ENCODE results near the gene CDK5RAP3. TPM values are rescaled to one million over a fixed set of nuclear protein-coding genes. Genes with fewer than 3 reads are reported as not detected.

The CDK5RAP3 gene
- total and polyA plus RNA-seq, 2 of the 13 experiments (the other 11 are each of a cell fraction or from before 2014, with no cell fraction given), result 128 to 154 TPM

DNA sequence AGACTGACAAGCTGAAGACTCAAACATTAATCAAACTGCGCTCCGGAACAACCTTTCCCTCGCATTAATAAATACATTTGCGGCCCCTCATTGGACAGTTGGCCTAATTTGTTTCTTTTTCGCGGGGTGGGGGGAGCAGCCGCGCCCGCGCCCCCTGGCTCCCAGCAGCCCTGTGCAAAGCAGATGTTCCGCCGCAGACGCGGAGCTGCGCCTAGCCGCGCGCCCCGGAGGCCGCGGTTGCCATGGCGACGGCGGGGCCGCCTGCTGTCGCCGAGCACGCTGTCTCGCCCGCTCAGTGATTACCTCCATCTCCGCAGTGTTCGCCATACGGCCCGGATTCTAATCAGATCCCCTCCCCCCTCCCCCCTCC lies 41.2 kb downstream of the CDK5RAP3 start (continued):
- TF ChIP-seq SAP130 (CRISPR knock-in tag; IDR thresholded peaks at IDR 0.05; ENCODE audit: low read depth) (peak; percentile 41; the same call in 1 of the 2 replicates), ZNF768 (CRISPR knock-in tag; IDR thresholded peaks at IDR 0.05) (0 out of 2 replicates have a peak, but pooled peaks have one; percentile 14), ZNF646 (CRISPR knock-in tag; IDR thresholded peaks at IDR 0.05) (no peak), GABPB1 (CRISPR knock-in tag; IDR thresholded peaks at IDR 0.05) (peak; percentile 31; the same call in 1 of the 2 replicates), THAP9 (CRISPR knock-in tag; IDR thresholded peaks at IDR 0.05; ENCODE audit: borderline replicate concordance) (no peak), MYPOP (CRISPR knock-in tag; IDR thresholded peaks at IDR 0.05) (peak; percentile 96), SNAPC2 (CRISPR knock-in tag; IDR thresholded peaks at IDR 0.05) (no peak), TOE1 (CRISPR knock-in tag; IDR thresholded peaks at IDR 0.05) (no peak), XBP1 (CRISPR knock-in tag; IDR thresholded peaks at IDR 0.05) (no peak), RFX3 (CRISPR knock-in tag; IDR thresholded peaks at IDR 0.05) (peak; percentile 82), SMAD1 (CRISPR knock-in tag; IDR thresholded peaks at IDR 0.05; ENCODE audit: borderline replicate concordance, low read depth) (no peak), HDAC1 (CRISPR knock-in tag; IDR thresholded peaks at IDR 0.05) (no peak)
- TF ChIP-seq, protein P1, sequence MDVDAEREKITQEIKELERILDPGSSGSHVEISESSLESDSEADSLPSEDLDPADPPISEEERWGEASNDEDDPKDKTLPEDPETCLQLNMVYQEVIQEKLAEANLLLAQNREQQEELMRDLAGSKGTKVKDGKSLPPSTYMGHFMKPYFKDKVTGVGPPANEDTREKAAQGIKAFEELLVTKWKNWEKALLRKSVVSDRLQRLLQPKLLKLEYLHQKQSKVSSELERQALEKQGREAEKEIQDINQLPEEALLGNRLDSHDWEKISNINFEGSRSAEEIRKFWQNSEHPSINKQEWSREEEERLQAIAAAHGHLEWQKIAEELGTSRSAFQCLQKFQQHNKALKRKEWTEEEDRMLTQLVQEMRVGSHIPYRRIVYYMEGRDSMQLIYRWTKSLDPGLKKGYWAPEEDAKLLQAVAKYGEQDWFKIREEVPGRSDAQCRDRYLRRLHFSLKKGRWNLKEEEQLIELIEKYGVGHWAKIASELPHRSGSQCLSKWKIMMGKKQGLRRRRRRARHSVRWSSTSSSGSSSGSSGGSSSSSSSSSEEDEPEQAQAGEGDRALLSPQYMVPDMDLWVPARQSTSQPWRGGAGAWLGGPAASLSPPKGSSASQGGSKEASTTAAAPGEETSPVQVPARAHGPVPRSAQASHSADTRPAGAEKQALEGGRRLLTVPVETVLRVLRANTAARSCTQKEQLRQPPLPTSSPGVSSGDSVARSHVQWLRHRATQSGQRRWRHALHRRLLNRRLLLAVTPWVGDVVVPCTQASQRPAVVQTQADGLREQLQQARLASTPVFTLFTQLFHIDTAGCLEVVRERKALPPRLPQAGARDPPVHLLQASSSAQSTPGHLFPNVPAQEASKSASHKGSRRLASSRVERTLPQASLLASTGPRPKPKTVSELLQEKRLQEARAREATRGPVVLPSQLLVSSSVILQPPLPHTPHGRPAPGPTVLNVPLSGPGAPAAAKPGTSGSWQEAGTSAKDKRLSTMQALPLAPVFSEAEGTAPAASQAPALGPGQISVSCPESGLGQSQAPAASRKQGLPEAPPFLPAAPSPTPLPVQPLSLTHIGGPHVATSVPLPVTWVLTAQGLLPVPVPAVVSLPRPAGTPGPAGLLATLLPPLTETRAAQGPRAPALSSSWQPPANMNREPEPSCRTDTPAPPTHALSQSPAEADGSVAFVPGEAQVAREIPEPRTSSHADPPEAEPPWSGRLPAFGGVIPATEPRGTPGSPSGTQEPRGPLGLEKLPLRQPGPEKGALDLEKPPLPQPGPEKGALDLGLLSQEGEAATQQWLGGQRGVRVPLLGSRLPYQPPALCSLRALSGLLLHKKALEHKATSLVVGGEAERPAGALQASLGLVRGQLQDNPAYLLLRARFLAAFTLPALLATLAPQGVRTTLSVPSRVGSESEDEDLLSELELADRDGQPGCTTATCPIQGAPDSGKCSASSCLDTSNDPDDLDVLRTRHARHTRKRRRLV (CRISPR knock-in tag; IDR thresholded peaks at IDR 0.05), result no peak
